Activated CD4-positive, alpha-beta T cell treated with anti-CD3 and anti-CD28 coated beads, Interleukin-2, amount 10 ng/mL, durations not matched to agents 7 days and 5 days (primary cell): ENCODE results near the gene PHLDB1. TPM values are rescaled to one million over a fixed set of nuclear protein-coding genes. Genes with fewer than 3 reads are reported as not detected.
"Not testable (repeated sequence)": the region's sequence is repeated elsewhere in the genome, so short reads cannot be mapped to it uniquely, and the experiment has no call there.

Experiments
- CTCF ChIA-PET: fragments of 350-600 bp; sonication (Branson Sonifier 250); formaldehyde crosslinking; loops from one replicate; lab custom pipeline; 2021; ENCODE audit warnings: antibody characterized with exemption; lab: Charles Lee
- POLR2A ChIA-PET: fragments of 350-600 bp; sonication (Branson Sonifier 250); formaldehyde crosslinking; loops from one replicate; lab custom pipeline; 2021; ENCODE audit warnings: antibody characterized with exemption; lab: Charles Lee
- DNase-seq: peaks from one replicate; pipeline ENCODE4 v3.0.0-alpha.2; 2020
- H3K27ac Mint-ChIP-seq: one replicate; pipeline ENCODE4 v1.8.0; 2021; ENCODE audit warnings: mild to moderate bottlenecking, moderate library complexity, mixed read lengths
- H3K27me3 Mint-ChIP-seq: one replicate; pipeline ENCODE4 v1.8.0; 2021; ENCODE audit warnings: mixed read lengths
- H3K36me3 Mint-ChIP-seq: one replicate; pipeline ENCODE4 v1.8.0; 2021; ENCODE audit warnings: low read depth, mixed read lengths
- H3K4me1 Mint-ChIP-seq: one replicate; pipeline ENCODE4 v1.8.0; 2021; ENCODE audit warnings: mixed read lengths
- H3K4me3 Mint-ChIP-seq: one replicate; pipeline ENCODE4 v1.8.0; 2021; ENCODE audit warnings: mild to moderate bottlenecking, moderate library complexity, mixed read lengths
- H3K9me3 Mint-ChIP-seq: one replicate; pipeline ENCODE4 v1.8.0; 2021; ENCODE audit warnings: mixed read lengths
- total RNA-seq, 2 experiments: library from RNA; stranded (reverse); gene quantifications; one replicate each; pipeline ENCODE4 v1.2.3, GENCODE V29; 2021

The PHLDB1 gene
- total RNA-seq, 2 experiments from 2014 or later, result 0.06 to 0.12 TPM

DNA sequence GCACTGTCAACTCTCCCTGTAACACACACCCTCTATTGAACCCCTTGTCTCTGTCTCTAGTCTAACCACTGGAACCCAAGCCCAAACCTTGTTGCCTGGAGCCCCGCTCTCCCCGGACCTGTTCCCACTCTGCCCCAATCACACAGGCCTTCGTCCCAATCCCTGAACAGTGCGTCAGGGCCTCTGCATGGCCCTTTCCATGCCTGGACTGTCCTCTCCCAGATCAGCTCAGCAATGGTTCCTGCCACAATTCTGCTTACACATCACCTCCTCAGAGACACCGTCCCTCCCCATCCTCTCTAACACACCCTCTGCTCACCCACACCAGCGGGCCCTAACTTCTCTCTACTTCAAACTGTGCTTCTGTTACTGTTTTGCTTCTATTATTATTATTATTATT lies 70.6 kb downstream of the PHLDB1 start:
- peaks cover 4% of the 10 kb centered on the region for H3K27me3 Mint-ChIP-seq
- H3K36me3 Mint-ChIP-seq, result no peaks in the 10 kb centered on the region
- no peak overlapping the region for H3K27ac Mint-ChIP-seq
- H3K4me1 Mint-ChIP-seq, result peaks cover 2% of the 10 kb centered on the region
- no peak for DNase-seq
- CTCF ChIA-PET, result interaction anchor here (1.2 kb wide), 1 partner anchor 9 kb away, joined by 3 read pairs; no protein-coding TSS in a partner anchor
- H3K9me3 Mint-ChIP-seq, result peaks cover 11% of the 10 kb centered on the region
- no peak overlapping the region for H3K4me3 Mint-ChIP-seq
- POLR2A ChIA-PET, result no interaction called here

DNA sequence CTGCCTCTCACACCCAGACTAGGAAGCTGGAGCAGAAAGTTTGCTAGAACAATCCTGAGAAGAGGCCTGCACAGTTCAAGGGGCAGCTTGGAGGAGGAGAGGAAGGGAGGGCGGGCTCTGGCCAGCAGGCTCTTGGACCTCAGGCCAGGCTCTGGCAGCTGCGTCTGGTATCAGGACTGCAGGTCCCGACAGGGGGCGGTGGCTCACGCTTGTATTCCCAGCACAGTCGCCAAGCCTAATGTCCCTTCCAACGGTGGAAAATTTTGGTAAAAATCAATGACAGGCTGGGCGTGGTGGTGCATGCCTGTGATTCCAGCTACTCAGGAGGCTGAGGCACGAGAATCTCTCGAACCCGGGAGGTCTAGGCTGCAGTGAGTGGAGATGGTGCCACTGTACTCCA lies 71.5 kb downstream of the PHLDB1 start:
- DNase-seq, H3K4me3 Mint-ChIP-seq, POLR2A ChIA-PET, H3K27ac Mint-ChIP-seq, H3K36me3 Mint-ChIP-seq, H3K27me3 Mint-ChIP-seq, H3K4me1 Mint-ChIP-seq: not testable (repeated sequence)
- CTCF ChIA-PET, result interaction anchor here (0.7 to 1.2 kb wide), 3 partner anchors 9 to 229 kb away, joined by 3 to 5 read pairs (median 3); no protein-coding TSS in a partner anchor
- peaks cover 11% of the 10 kb centered on the region for H3K9me3 Mint-ChIP-seq

DNA sequence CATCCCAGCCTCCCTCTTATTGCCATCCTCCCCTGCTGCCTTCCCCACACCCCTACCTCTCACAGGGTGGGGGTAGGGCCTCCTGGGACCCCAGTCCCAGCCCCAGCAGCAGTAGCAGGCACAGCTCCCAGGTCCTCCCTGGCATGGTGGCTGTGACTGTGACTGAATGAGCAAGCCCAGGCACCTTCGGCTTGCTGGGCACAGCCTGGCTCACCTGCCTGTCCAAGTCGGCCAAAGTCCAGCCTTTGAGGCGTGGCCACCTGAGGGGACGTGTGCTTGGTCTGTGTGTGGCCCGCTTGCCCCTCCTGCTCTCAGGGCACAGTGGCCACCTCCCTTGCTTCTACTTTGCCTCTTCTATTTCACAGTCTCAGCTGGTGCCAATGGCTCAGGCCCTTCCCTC lies 72.1 kb downstream of the PHLDB1 start, which contains the start of gene TREH:
TSS of gene TREH (minus strand) at position 168 of the 400 bp plus-strand sequence. CDS start at position 145, 23 bp downstream.
- ChIA-PET POLR2A (no interaction called here), CTCF (interaction anchor here (0.7 to 1.2 kb wide), 3 partner anchors 9 to 230 kb away, joined by 3 to 5 read pairs (median 3); no protein-coding TSS in a partner anchor)
- H3K36me3 Mint-ChIP-seq, result no peaks in the 10 kb centered on the region
- H3K4me1 Mint-ChIP-seq, result peaks cover 2% of the 10 kb centered on the region
- H3K4me3 Mint-ChIP-seq, result no peak within 1 kb of the TSS
- H3K27ac Mint-ChIP-seq, result no peak within 1 kb of the TSS
- peaks cover 11% of the 10 kb centered on the region for H3K9me3 Mint-ChIP-seq
- H3K27me3 Mint-ChIP-seq, result peaks cover 4% of the 10 kb centered on the region
- no peak for DNase-seq

DNA sequence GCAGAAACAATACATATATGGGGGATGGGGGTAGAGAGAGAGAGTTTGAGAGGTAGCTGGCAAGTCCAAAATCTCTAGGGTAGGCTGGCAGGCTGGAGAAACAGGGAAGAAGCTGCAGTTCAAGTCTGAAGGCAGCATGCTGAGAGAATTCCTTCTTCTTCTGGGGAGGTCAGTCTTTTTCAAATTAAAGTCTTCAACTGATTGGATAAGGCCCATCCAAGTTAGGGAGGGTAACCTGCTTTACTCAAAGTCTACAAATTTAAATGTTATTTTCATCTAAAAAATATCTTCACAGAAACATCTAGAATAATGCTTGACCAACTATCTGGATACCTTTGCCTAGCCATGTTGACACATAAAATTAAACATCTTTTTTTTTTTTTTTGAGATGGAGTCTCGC lies 75.0 kb downstream of the PHLDB1 start:
- Mint-ChIP-seq H3K36me3 (no peaks in the 10 kb centered on the region), H3K4me1 (peaks cover 3% of the 10 kb centered on the region), H3K27me3 (peaks cover 12% of the 10 kb centered on the region), H3K4me3 (no peak overlapping the region), H3K27ac (no peak overlapping the region), H3K9me3 (no peaks in the 10 kb centered on the region)
- ChIA-PET POLR2A (no interaction called here), CTCF (interaction anchor here (0.6 to 2.2 kb wide), 3 partner anchors 8 to 686 kb away, joined by 3 to 19 read pairs (median 4); no protein-coding TSS in a partner anchor)
- DNase-seq, result no peak

DNA sequence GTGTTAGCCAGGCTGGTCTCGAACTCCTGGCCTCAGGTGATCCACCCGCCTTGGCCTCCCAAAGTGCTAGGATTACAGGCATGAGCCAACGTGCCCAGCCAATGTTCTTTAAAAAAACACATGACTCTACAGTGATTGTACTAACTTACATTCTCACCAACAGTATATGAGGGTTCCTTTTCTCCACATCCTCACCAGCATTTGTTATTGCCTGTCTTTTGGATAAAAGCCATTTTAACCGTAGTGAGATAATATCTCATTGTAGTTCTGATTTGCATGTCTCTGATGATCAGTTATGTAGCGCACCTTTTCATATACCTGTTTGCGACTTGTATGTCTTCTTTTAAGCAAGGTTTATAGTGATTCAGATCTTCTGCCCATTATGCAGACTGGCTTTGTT lies 75.5 kb downstream of the PHLDB1 start:
- H3K27ac Mint-ChIP-seq, DNase-seq, H3K4me3 Mint-ChIP-seq, POLR2A ChIA-PET, H3K9me3 Mint-ChIP-seq, H3K36me3 Mint-ChIP-seq, CTCF ChIA-PET, H3K4me1 Mint-ChIP-seq: not testable (repeated sequence)
- peaks cover 12% of the 10 kb centered on the region for H3K27me3 Mint-ChIP-seq

DNA sequence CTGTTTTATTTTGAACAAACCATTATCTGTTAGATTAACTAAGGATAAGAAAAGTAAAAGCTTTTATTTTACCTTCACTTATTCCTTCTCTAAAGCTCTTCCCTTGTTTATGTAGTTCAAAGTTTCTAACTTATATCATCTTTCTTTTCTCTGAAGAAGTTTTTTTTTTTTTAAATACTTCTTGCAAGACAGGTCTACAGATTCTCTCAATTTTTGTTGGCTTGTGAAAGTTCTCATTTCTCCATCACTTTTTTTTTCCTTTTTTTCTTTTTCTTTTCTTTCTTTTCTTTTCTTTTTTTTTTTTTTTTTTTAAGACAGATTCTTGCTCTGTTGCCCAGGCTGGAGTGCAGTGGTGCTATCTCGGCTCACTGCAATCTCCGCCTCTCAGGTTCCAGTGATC lies 76.8 kb downstream of the PHLDB1 start:
- no peaks in the 10 kb centered on the region for H3K36me3 Mint-ChIP-seq
- ChIA-PET CTCF (interaction anchor here (0.6 kb wide), 2 partner anchors 259 to 353 kb away, joined by 3 to 4 read pairs; no protein-coding TSS in a partner anchor), POLR2A (no interaction called here)
- peaks cover 12% of the 10 kb centered on the region for H3K27me3 Mint-ChIP-seq
- DNase-seq, result no peak
- H3K4me3 Mint-ChIP-seq, result no peak overlapping the region
- H3K9me3 Mint-ChIP-seq, result no peaks in the 10 kb centered on the region
- H3K27ac Mint-ChIP-seq, result no peak overlapping the region
- H3K4me1 Mint-ChIP-seq, result peaks cover 14% of the 10 kb centered on the region

DNA sequence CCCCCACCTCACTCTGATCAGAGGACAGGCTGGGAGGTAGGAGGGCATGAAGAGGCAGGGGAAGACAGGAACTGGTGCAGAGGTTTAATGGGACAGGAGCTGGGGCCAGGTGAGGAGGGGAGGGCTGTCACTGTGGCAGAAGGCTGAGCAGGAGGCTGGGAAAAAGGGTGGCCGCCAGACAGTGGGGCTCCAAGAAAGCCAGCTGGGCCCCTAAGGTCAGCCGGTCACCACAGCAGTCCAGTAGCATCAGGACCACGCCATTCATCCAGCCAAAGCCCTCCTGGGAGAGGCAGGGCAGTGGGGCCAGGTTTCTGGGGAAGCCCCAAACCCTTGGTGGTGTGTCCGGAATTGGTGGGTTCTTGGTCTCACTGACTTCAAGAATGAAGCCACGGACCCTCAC lies 80.5 kb downstream of the PHLDB1 start:
- DNase-seq, result no peak
- no peak overlapping the region for H3K4me3 Mint-ChIP-seq
- peaks cover 12% of the 10 kb centered on the region for H3K27me3 Mint-ChIP-seq
- H3K36me3 Mint-ChIP-seq, result no peaks in the 10 kb centered on the region
- H3K4me1 Mint-ChIP-seq, result peaks cover 41% of the 10 kb centered on the region
- H3K27ac Mint-ChIP-seq, result no peak overlapping the region
- ChIA-PET POLR2A (no interaction called here), CTCF (interaction anchor here (1.0 to 1.2 kb wide), 5 partner anchors 8 to 238 kb away, joined by 3 to 5 read pairs (median 4); partner anchors contain the start of genes BCL9L and TREH)
- H3K9me3 Mint-ChIP-seq, result no peaks in the 10 kb centered on the region

DNA sequence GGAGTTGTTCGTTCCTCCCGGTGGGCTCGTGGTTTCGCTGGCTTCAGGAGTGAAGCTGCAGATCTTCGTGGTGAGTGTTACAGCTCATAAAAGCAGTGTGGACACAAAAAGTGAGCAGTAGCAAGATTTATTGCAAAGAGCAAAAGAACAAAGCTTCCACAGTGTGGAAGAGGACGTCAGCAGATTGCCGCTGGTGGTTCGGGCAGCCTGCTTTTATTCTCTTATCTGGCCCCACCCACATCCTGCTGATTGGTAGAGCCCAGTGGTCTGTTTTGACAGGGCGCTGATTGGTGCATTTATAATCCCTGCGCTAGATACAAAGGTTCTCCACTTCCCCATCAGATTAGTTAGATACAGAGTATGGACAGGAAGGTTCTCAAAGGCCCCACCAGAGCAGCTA lies 80.9 kb downstream of the PHLDB1 start:
- POLR2A ChIA-PET, DNase-seq, H3K4me3 Mint-ChIP-seq, H3K36me3 Mint-ChIP-seq, H3K27ac Mint-ChIP-seq, H3K9me3 Mint-ChIP-seq, H3K27me3 Mint-ChIP-seq: not testable (repeated sequence)
- CTCF ChIA-PET, result interaction anchor here (1.0 to 2.2 kb wide), 6 partner anchors 9 to 238 kb away, joined by 3 to 14 read pairs (median 4); partner anchors contain the start of genes BCL9L and TREH
- H3K4me1 Mint-ChIP-seq, result peaks cover 46% of the 10 kb centered on the region

DNA sequence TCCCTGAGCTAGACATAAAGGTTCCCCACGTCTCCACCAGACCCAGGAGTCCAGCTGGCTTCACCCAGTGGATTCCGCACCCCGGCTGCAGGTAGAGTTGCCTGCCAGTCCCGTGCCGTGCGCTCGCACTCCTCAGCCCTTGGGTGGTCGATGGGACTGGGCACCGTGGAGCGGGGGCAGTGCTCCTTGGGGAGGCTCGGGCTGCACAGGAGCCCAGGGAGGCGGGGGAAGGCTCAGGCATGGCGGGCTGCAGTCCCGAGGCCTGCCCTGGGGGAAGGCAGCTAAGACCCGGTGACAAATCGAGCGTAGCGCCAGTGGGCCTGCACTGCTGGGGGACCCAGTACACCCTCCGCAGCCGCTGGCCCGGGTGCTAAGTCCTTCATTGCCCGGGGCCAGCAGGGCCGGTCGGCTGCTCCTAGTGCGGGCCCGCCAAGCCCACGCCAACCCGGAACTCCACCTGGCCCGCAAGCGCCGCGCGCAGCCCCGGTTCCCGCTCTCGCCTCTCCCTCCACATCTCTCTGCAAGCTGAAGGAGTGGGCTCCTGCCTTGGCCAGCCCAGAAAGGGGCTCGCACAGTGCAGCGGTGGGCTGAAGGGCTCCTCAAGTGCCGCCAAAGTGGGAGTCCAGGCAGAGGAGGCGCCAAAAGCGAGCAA lies 81.6 kb downstream of the PHLDB1 start:
- Mint-ChIP-seq H3K36me3 (no peaks in the 10 kb centered on the region), H3K27ac (no peak overlapping the region), H3K9me3 (no peaks in the 10 kb centered on the region), H3K4me1 (peaks cover 46% of the 10 kb centered on the region), H3K27me3 (peaks cover 9% of the 10 kb centered on the region), H3K4me3 (no peak overlapping the region)
- DNase-seq, result no peak
- CTCF ChIA-PET, result interaction anchor here (0.7 to 2.5 kb wide), 25 partner anchors 8 to 305 kb away, joined by 3 to 19 read pairs (median 5); partner anchors contain the start of genes BCL9L, TREH and UPK2
- POLR2A ChIA-PET, result no interaction called here

DNA sequence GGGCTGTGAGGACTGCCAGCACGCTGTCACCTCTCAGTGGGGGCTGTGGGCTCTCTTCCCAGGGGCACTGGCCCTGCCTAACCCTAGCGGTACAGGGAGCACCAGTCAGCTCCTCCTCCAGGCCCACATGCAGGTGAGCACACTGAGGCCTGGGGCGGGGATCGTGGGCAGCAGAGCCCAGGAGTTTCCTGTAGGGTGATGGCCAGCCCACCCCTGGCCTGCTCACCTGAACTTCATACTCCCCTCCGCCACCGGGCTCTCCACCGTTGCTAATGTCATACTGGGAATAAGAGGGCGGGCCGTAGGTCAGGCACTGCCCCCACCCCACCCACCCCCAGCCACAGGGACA lies 82.1 kb downstream of the PHLDB1 start:
- CTCF ChIA-PET, result interaction anchor here (0.6 to 2.5 kb wide), 37 partner anchors 8 to 315 kb away, joined by 3 to 19 read pairs (median 4); partner anchors contain the start of gene UPK2
- H3K27me3 Mint-ChIP-seq, result peaks cover 9% of the 10 kb centered on the region
- H3K4me1 Mint-ChIP-seq, result peaks cover 48% of the 10 kb centered on the region
- H3K9me3 Mint-ChIP-seq, result no peaks in the 10 kb centered on the region
- no peak overlapping the region for H3K27ac Mint-ChIP-seq
- POLR2A ChIA-PET, result interaction anchor here (0.6 kb wide), 2 partner anchors 71 to 237 kb away, joined by 3 read pairs; no protein-coding TSS in a partner anchor
- no peak for DNase-seq
- H3K36me3 Mint-ChIP-seq, result no peaks in the 10 kb centered on the region
- no peak overlapping the region for H3K4me3 Mint-ChIP-seq

DNA sequence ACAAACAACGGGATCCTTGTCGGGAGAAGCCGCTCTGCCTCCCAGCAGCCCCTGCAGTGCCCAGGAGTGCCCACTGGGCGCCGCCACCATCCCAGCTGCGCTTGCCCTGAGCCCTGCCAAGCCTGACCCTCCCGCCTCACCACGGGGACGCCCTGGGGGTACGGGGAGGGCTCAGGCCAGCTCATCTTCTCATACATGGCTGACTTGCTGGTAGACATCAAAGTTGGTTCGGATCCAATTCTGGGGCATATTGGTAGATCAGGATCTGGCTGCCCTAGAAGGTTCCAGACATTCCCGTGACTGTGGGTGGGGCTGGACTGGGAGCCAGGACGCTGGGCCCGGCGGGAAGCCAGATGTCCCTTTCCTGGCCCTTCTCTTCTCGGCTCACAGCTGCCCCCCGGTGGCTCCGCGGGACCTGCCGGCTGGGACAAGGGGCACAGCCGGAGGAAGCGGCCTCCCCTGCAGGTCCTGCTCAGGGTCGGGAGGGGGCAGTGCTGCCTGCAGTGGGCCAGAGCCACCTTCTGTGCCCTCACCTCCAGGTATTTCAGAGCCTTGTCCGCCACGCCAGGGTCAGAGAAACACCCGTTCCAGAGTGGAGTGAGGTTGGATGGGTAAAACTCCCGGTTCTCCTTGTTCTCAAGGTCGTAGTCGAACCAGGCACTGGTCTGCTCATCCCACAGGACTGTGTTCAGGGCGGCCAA lies 82.6 kb downstream of the PHLDB1 start:
- H3K9me3 Mint-ChIP-seq, result no peaks in the 10 kb centered on the region
- peaks cover 5% of the 10 kb centered on the region for H3K27me3 Mint-ChIP-seq
- H3K4me1 Mint-ChIP-seq, result peaks cover 50% of the 10 kb centered on the region
- ChIA-PET POLR2A (interaction anchor here (0.6 kb wide), 2 partner anchors 70 to 237 kb away, joined by 3 read pairs; no protein-coding TSS in a partner anchor), CTCF (interaction anchor here (0.5 to 2.5 kb wide), 40 partner anchors 9 to 314 kb away, joined by 3 to 19 read pairs (median 4); partner anchors contain the start of gene UPK2)
- H3K27ac Mint-ChIP-seq, result peak overlapping the region; percentile 77
- peak; percentile 86 for DNase-seq
- peak overlapping the region; percentile 52 for H3K4me3 Mint-ChIP-seq
- H3K36me3 Mint-ChIP-seq, result no peaks in the 10 kb centered on the region

DNA sequence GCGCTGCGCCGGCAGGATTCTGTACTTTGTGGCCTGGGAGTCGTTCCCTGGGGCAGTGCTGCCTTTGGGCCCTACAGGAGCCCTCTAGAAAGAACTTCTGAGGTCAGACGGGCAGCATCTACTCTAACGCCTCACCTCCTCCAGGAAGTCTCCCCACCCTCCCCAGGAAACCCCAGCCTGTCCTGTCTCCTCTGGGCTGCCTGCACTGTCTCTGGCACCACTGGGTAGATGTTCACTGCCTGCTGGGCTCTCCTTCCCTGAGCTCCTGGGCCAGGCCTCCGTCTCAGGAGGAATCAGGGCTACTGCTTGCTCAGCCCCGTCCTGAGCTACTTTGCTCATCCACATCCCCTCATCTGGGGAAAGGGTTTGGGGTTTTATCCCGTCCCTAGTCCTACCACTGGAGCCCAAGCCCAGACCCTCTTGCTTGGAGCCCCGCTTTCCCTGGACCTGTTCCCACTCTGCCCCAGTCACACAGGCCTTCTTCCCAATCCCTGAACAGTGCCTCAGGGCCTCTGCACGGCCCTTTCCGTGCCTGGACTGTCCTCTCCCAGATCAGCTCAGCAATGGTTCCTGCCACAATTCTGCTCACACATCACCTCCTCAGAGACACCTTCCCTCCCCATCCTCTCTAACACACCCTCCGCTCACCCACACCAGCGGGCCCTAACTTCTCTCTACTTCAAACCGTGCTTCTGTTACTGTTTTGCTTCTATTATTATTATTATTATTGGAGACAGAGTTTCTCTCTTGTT lies 83.3 kb downstream of the PHLDB1 start:
- Mint-ChIP-seq H3K9me3 (no peaks in the 10 kb centered on the region), H3K27ac (peak overlapping the region; percentile 77), H3K36me3 (no peaks in the 10 kb centered on the region), H3K27me3 (peaks cover 2% of the 10 kb centered on the region), H3K4me3 (no peak overlapping the region), H3K4me1 (peaks cover 53% of the 10 kb centered on the region)
- ChIA-PET POLR2A (no interaction called here), CTCF (interaction anchor here (0.6 to 3.5 kb wide), 21 partner anchors 9 to 267 kb away, joined by 3 to 19 read pairs (median 6); partner anchors contain the start of gene UPK2)
- peak; percentile 25 for DNase-seq
